Thyroid gland (tissue), 4 donors: ENCODE results near the gene DAB2IP.

Experiments used
- POLR2A ChIP-seq, 2 donors: fragments of 450-650 bp; IDR thresholded peaks; one replicate each; pipeline ENCODE4 v1.6.1; 2017; ENCODE audit warnings: antibody characterized with exemption in 2 of 2, mild to moderate bottlenecking in 2 of 2, moderate library complexity in 1 of 2
- TF ChIP-seq, protein P1 (sequence below), 6 experiments: fragments of 200-600 bp in 3 of 6; fragments of 450-650 bp in 3 of 6; sonication (generic) in 3 of 6; IDR thresholded peaks; one replicate each; pipeline ENCODE4 v1.5.1; 2016 to 2019; ENCODE audit warnings: antibody characterized with exemption in 6 of 6, mild to moderate bottlenecking in 2 of 6, inconsistent platforms in 1 of 6, moderate library complexity in 1 of 6

DNA sequence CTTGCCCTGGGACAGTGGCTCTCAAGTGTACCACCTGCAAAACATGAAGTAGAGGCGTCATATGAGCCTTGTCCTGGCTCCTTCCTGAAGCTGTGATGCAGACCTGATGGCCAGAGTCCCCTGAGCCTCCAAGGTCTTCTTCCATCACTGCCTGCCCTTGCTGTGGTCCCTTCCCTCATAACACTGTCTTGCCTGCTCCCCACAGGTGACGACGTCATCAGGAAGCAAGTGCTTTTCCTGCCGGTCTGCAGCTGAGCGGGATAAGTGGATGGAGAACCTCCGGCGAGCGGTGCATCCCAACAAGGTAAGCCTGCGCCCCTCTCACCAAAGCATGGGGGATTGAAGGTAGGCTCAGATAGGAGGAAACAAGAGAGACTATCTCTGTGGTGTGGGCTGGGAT, 107.3 kb downstream of the DAB2IP start:
- no peak for TF ChIP-seq POLR2A (IDR thresholded peaks at IDR 0.05)
- TF ChIP-seq, protein P1, sequence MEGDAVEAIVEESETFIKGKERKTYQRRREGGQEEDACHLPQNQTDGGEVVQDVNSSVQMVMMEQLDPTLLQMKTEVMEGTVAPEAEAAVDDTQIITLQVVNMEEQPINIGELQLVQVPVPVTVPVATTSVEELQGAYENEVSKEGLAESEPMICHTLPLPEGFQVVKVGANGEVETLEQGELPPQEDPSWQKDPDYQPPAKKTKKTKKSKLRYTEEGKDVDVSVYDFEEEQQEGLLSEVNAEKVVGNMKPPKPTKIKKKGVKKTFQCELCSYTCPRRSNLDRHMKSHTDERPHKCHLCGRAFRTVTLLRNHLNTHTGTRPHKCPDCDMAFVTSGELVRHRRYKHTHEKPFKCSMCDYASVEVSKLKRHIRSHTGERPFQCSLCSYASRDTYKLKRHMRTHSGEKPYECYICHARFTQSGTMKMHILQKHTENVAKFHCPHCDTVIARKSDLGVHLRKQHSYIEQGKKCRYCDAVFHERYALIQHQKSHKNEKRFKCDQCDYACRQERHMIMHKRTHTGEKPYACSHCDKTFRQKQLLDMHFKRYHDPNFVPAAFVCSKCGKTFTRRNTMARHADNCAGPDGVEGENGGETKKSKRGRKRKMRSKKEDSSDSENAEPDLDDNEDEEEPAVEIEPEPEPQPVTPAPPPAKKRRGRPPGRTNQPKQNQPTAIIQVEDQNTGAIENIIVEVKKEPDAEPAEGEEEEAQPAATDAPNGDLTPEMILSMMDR (IDR thresholded peaks at IDR 0.05): no peak
